Islet of Langerhans (tissue), 1 donor: ENCODE results near the gene MS4A4E.
"Not testable (repeated sequence)": the region's sequence is repeated elsewhere in the genome, so short reads cannot be mapped to it uniquely, and the experiment has no call there.

ENCODE experiments used
- FAIRE-seq: peaks from one replicate; lab custom pipeline; 2011; peaks lifted over from hg19 to GRCh38; lab: Jason Lieb, UNC

The MS4A4E gene

GRCh38 chr11:60242740-60243239 lies at the start of gene MS4A4E:
Gene MS4A4E (minus strand): TSS chr11:60243137. CDS start chr11:60230055, 13,082 bp downstream.
- no peak for FAIRE-seq

DNA sequence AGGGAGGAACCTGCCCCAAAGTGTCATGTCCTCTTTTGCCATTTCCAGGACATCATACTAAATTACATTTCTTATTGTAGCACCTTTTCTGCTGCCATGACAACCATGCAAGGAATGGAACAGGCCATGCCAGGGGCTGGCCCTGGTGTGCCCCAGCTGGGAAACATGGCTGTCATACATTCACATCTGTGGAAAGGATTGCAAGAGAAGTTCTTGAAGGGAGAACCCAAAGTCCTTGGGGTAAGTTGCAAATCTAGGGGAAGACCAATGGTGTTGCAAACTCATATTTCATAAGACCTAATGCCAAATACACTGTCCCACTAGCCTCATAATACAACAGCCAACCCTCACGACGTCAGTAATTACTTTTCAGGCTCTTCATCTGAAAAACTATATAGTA lies 49.2 kb upstream of the MS4A4E start:
- no peak for FAIRE-seq

GRCh38 chr11:60288531-60288930 lies 45.6 kb upstream of the MS4A4E start:
- no peak for FAIRE-seq

- not testable (repeated sequence) for FAIRE-seq
Measured at GRCh38 chr11:60285411-60286126, 42.6 kb upstream of the MS4A4E start.

- no peak for FAIRE-seq
Measured at GRCh38 chr11:60282286-60282685, 39.3 kb upstream of the MS4A4E start.

DNA sequence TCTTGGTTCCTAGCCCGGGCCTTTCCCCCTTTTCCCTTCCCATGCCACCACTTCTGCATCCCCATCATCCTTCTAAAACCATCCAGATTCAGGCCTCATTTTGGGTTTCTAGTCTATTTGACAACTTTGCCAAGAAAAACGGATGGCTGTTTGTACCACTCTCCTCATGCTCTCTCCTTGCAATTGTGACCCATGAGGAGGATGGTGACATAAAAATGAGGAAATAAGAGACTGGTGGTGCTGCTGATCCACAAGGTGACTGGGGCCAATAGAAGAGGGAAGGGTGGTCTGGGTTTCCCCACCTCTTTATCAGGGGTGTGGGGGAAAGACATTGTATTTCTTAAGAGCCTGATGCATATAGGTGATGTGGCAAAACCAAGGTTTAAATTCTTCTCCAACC lies 38.5 kb upstream of the MS4A4E start:
- FAIRE-seq = no peak

DNA sequence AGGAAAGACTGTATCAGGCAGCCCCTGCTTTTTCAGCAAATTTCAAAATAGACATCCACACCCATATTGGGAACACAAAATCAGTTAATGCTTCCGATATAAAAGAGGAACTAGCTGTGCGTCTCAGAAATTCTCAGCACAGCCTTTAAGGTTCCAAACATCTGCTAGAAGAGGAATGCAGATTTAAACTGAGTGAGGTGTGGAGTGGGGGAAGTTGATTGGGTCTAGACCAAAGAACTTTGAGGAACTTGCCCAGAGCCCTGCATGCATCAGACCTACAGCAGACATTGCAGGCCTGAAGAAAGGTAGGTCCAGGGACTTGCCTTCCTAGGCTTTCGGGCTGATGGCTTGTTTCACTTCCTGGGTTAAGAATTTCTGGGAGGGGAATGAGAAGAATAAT lies 37.5 kb upstream of the MS4A4E start, which contains the start of gene MS4A4A:
Gene MS4A4A, plus strand, starts transcription at position 255 of the 400 bp plus-strand sequence. Its CDS starts 10 bp downstream, at position 265.
- no peak for FAIRE-seq

DNA sequence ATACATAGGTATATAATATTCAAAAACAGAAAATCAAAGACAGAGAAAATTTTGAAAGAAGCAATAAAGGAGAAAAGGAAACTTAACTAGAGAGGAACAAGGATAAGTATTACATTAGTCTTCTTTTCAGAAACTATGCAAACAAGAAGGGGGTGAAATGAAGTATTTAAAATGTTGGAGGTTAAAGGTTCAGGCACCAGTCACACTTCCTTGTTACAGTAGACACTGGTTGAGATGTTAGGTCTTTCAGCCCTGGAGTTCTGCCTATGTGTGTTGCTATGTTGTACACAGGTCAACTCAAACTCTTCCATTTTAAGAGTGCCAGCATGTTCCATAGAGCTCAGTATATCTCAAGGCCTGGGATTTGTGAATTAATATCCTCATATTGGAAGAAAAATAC lies 31.5 kb upstream of the MS4A4E start:
- FAIRE-seq = no peak

- peak; percentile 97 for FAIRE-seq
Measured at GRCh38 chr11:60265373-60266214, 22.7 kb upstream of the MS4A4E start.

DNA sequence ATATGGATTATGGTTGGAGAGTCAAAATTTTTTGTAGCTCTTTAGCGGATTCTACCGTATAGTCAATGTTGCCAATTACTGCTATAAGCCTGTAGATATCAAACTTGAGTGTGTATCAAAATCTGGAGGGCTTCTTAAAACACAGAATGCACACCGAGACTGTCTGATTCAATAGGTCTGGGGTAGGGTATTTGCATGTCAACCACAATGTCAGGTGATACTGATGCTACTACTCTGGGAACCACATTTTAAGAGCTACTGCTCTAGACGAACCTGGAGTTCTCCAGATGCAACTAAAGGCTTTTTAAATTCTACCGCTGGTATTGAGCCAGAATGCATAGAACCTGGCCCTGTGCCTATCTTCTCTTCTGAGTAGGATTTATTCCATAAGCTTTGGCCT lies 21.7 kb upstream of the MS4A4E start:
- FAIRE-seq = no peak

GRCh38 chr11:60263402-60263801 lies 20.5 kb upstream of the MS4A4E start:
- FAIRE-seq = no peak

- no peak for FAIRE-seq
Measured at GRCh38 chr11:60261014-60261413, 18.1 kb upstream of the MS4A4E start.

GRCh38 chr11:60257956-60258722 lies 15.2 kb upstream of the MS4A4E start:
- no peak for FAIRE-seq

- FAIRE-seq = no peak
Measured at GRCh38 chr11:60252213-60253108, 9.5 kb upstream of the MS4A4E start.

GRCh38 chr11:60251485-60252212 lies 8.7 kb upstream of the MS4A4E start:
- FAIRE-seq = peak; percentile 74

- no peak for FAIRE-seq
Measured at GRCh38 chr11:60241786-60242185, 1.2 kb downstream of the MS4A4E start.

DNA sequence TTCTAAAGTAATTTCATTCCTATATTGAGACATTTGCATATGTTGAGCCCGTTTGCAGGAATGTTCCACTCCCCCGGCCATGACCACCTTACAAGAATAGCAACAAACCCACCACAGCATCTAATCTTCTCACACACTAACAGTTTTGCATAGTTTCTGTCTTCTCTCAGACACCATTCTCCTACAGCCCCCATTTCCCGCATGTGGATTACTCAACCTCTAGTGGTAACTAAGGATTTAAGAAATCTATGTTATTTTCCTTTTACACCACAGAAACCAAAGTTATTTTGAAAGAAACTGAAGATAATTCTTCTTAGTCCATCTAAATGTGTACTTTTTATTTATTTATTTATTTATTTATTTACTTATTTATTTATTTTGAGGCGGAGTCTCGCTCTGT lies 2.3 kb downstream of the MS4A4E start:
- no peak for FAIRE-seq

- FAIRE-seq = no peak
Measured at GRCh38 chr11:60235321-60235720, 7.6 kb downstream of the MS4A4E start.

GRCh38 chr11:60230681-60231080 lies 12.3 kb downstream of the MS4A4E start:
- FAIRE-seq = no peak

- FAIRE-seq = no peak
Measured at GRCh38 chr11:60222141-60222540, 20.8 kb downstream of the MS4A4E start.

- FAIRE-seq = no peak
Measured at GRCh38 chr11:60221692-60222091, 21.2 kb downstream of the MS4A4E start.
